Activated T-cell treated with anti-CD3 and anti-CD28 coated beads, Interleukin-2, amount 50 U/mL, for 1 hour (primary cell): ENCODE measurements around the gene PCDHGC5.

Experiments
- DNase-seq: peaks from one replicate; pipeline ENCODE4 v3.0.0-alpha.2; 2020

Gene PCDHGC5

DNA sequence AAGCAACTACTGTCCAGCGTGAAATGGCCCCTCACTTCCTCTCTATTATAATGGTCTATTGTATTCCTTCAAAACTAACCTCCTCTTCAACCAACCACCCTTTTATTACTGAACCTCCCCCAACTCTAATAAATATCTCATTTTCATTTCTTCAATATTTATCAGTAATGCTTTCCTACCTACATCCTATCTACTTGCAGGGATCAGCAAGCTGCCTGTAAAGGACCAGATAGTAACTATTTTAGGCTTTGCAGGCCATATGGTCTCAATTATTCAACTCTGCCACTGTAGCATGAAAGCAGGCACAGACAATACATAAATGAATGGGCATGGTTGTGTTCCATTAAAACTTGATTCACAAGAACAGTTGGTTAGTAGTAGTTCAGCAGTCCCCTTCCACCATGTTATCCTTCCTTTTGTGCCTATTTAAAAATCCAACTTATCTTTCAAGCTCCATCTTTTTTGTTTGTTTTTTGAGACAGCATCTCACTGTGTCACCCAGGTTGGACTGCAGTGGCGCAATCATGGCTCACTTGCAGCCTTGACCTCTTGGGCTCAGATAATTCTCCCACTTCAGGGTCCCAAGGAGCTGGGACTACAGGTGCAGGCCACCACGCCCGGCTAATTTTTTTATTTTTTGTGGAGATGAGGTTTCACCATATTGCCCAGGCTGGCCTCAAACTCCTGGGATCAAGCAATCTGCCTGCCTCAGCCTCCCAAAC is 45.8 kb downstream of the PCDHGC5 start:
- no peak for DNase-seq
